ENCODE results near the gene TMEM266. TPM values are rescaled to one million over a fixed set of nuclear protein-coding genes. Genes with fewer than 3 reads are reported as not detected.

The TMEM266 gene
- total and polyA plus RNA-seq, 2 experiments from 2014 or later: 0.42 to 5.0 TPM

- Histone ChIP-seq H3K4me3 (no peak overlapping the region), H3K79me2 (replicated peaks; ENCODE audit: insufficient read depth) (no peaks in the 10 kb centered on the region), H3K27ac (ENCODE audit: low read depth) (no peak overlapping the region), H3K36me3 (ENCODE audit: insufficient read depth) (no peaks in the 10 kb centered on the region), H3K4me2 (no peak overlapping the region), H3F3A (replicated peaks; ENCODE audit: low read depth) (no peaks in the 10 kb centered on the region), H3K27me3 (ENCODE audit: insufficient read depth) (no peaks in the 10 kb centered on the region), H2AFZ (no peak overlapping the region), H3K9me2 (ENCODE audit: insufficient read depth) (no peaks in the 10 kb centered on the region), H4K20me1 (replicated peaks; ENCODE audit: insufficient read depth) (no peaks in the 10 kb centered on the region), H3K4me1 (ENCODE audit: insufficient read depth) (peaks cover 13% of the 10 kb centered on the region; the same call in 1 of the 2 replicates)
- Mint-ChIP-seq H3K27me3 (ENCODE audit: insufficient read depth, low read depth, poor library complexity) (peaks cover 12% of the 10 kb centered on the region), H3K4me3 (no peak overlapping the region), H3K36me3 (ENCODE audit: low read depth) (no peaks in the 10 kb centered on the region; the same call in 2 of the 3 replicates), H3K4me1 (peaks cover 29% of the 10 kb centered on the region), H3K9me3 (no peaks in the 10 kb centered on the region; the same call in 1 of the 3 replicates), H3K27ac (no peak overlapping the region; the same call in 1 of the 2 replicates)
- no peak for DNase-seq (ENCODE audit: low spot score)
- TF ChIP-seq CTCF (conservative IDR thresholded peaks at IDR 0.05; ENCODE audit: low read depth in 2 of 2) (no peak), EZH2phosphoT487 (IDR thresholded peaks at IDR 0.05; ENCODE audit: unreplicated experiment) (no peak), JUNB (IDR thresholded peaks at IDR 0.05; ENCODE audit: unreplicated experiment) (no peak), NANOG (IDR thresholded peaks at IDR 0.05; ENCODE audit: borderline replicate concordance) (no peak), ETS1 (IDR thresholded peaks at IDR 0.05) (no peak), REST (IDR thresholded peaks at IDR 0.05; ENCODE audit: unreplicated experiment) (no peak), ZNF114 (CRISPR knock-in tag; IDR thresholded peaks at IDR 0.05) (no peak), CREB1 (CRISPR knock-in tag; IDR thresholded peaks at IDR 0.05; ENCODE audit: low read depth) (no peak)
- ATAC-seq: no peak
Observed at GRCh38 chr15:76155731-76156130, 95.9 kb downstream of the TMEM266 start.

- Histone ChIP-seq H3K4me1 (ENCODE audit: insufficient read depth) (peaks cover 3% of the 10 kb centered on the region; the same call in 1 of the 2 replicates), H3K27ac (ENCODE audit: low read depth) (no peak overlapping the region), H3K27me3 (ENCODE audit: insufficient read depth) (no peaks in the 10 kb centered on the region), H3K79me2 (replicated peaks; ENCODE audit: insufficient read depth) (no peaks in the 10 kb centered on the region), H3F3A (replicated peaks; ENCODE audit: low read depth) (no peaks in the 10 kb centered on the region), H3K9me2 (ENCODE audit: insufficient read depth) (no peaks in the 10 kb centered on the region), H4K20me1 (replicated peaks; ENCODE audit: insufficient read depth) (no peaks in the 10 kb centered on the region), H3K36me3 (ENCODE audit: insufficient read depth) (no peaks in the 10 kb centered on the region), H3K4me2 (no peak overlapping the region), H3K4me3 (no peak overlapping the region), H2AFZ (no peak overlapping the region)
- no peaks in the 10 kb centered on the region; the same call in 1 of the 3 replicates for H3K9me3 Mint-ChIP-seq
- DNase-seq (ENCODE audit: low spot score): no peak
- H3K27me3 Mint-ChIP-seq (ENCODE audit: insufficient read depth, low read depth, poor library complexity): peaks cover 5% of the 10 kb centered on the region
- H3K36me3 Mint-ChIP-seq (ENCODE audit: low read depth): no peaks in the 10 kb centered on the region; the same call in 2 of the 3 replicates
- H3K4me3 Mint-ChIP-seq: no peak overlapping the region
- H3K27ac Mint-ChIP-seq: no peak overlapping the region
- no peak for ATAC-seq
- peaks cover 12% of the 10 kb centered on the region for H3K4me1 Mint-ChIP-seq
- TF ChIP-seq REST (IDR thresholded peaks at IDR 0.05; ENCODE audit: unreplicated experiment): no peak
- TF ChIP-seq EZH2 (IDR thresholded peaks at IDR 0.05; ENCODE audit: low read depth, unreplicated experiment): no peak
- TF ChIP-seq STAT1 (IDR thresholded peaks at IDR 0.05; ENCODE audit: unreplicated experiment): no peak
Observed at GRCh38 chr15:76158226-76158625, 98.4 kb downstream of the TMEM266 start.

Data from GM23338 (cell line).